HepG2 (cell line): ENCODE results near the gene FAM170B. TPM values are rescaled to one million over a fixed set of nuclear protein-coding genes. Genes with fewer than 3 reads are reported as not detected.

Experiments
- ATAC-seq: fragments of 200-7000 bp; cut with Tn5 transposase; 3 replicates; pipeline ENCODE4 v1.9.1; 2020; ENCODE audit warnings: mild to moderate bottlenecking, moderate library complexity
- BruUV-seq: library from RNA; stranded (reverse); fragments of 400-500 nt; replicated peaks from 2 replicates; lab custom pipeline; 2021; lab: Mats Ljungman, UMichigan
- CTCF ChIA-PET: fragments of 300-600 bp; formaldehyde crosslinking; extraction: SDS; loops from one replicate; lab custom pipeline; 2021; ENCODE audit warnings: low total read pairs, inconsistent platforms, low intra/inter-chr PET ratio; lab: Yijun Ruan, JAX
- POLR2A ChIA-PET: fragments of 350-600 bp; sonication (Branson Sonifier 250); formaldehyde crosslinking; loops from one replicate; lab custom pipeline; 2020; ENCODE audit warnings: antibody characterized with exemption, inconsistent platforms; lab: Yijun Ruan, JAX
- DNase-seq: peaks from one replicate; pipeline ENCODE4 v3.0.0-alpha.2; 2015; ENCODE audit warnings: low spot score
- FAIRE-seq: peaks from 3 replicates; lab custom pipeline; 2011; peaks lifted over from hg19 to GRCh38; lab: Jason Lieb, UNC
- H2AFZ ChIP-seq: one replicate; pipeline ENCODE4 v1.6.1; 2011; ENCODE audit warnings: low read length, inconsistent platforms
- H3K27ac ChIP-seq: fragments of 300-600 bp; 3 replicates; pipeline ENCODE4 v1.8.0; 2011; ENCODE audit warnings: mixed run types, mild to moderate bottlenecking, mixed read lengths, low read length, inconsistent platforms; ENCODE audit not compliant: insufficient read depth; ENCODE audit errors: extremely low read length
- H3K27me3 ChIP-seq, 2 experiments: fragments of 200-600 bp in 1 of 2; 2 replicates in 1 of 2; 3 replicates in 1 of 2; pipeline versions ENCODE4 v1.6.0 to v1.8.0; 2011; ENCODE audit warnings: low read length in 2 of 2, mild to moderate bottlenecking in 2 of 2, moderate library complexity in 2 of 2, inconsistent platforms in 1 of 2; ENCODE audit not compliant: insufficient read depth in 2 of 2, control insufficient read depth in 1 of 2
- H3K36me3 ChIP-seq, 2 experiments: fragments of 200-600 bp in 1 of 2; replicated peaks in 1 of 2; 2 replicates in 1 of 2; 3 replicates in 1 of 2; pipeline versions ENCODE4 v1.5.1 to v1.8.0; 2011; ENCODE audit warnings: low read length in 2 of 2, inconsistent platforms in 1 of 2; ENCODE audit not compliant: insufficient read depth in 2 of 2, control insufficient read depth in 1 of 2
- H3K4me1 ChIP-seq: 2 replicates; pipeline ENCODE4 v1.5.1; 2012; ENCODE audit warnings: low read length, inconsistent platforms; ENCODE audit not compliant: insufficient read depth
- H3K4me2 ChIP-seq: 2 replicates; pipeline ENCODE4 v1.6.0; 2011; ENCODE audit warnings: low read depth, low read length, inconsistent platforms
- H3K4me3 ChIP-seq, 3 experiments: fragments of 200-600 bp in 1 of 3; sonication (generic), shearing (Covaris generic) in 1 of 3; replicated peaks in 1 of 3; 2 replicates each; pipeline ENCODE4 v1.5.1; 2011 to 2016; ENCODE audit warnings: low read length in 3 of 3, inconsistent platforms in 2 of 3, low read depth in 2 of 3, mild to moderate bottlenecking in 2 of 3, control low read depth in 1 of 3, mixed read lengths in 1 of 3; ENCODE audit not compliant: insufficient read depth in 1 of 3
- H3K79me2 ChIP-seq: one replicate; pipeline ENCODE4 v1.6.1; 2011; ENCODE audit warnings: low read length, inconsistent platforms; ENCODE audit not compliant: insufficient read depth
- H3K9ac ChIP-seq: 2 replicates; pipeline ENCODE4 v1.6.0; 2011; ENCODE audit warnings: mild to moderate bottlenecking, low read depth, low read length, inconsistent platforms; ENCODE audit not compliant: insufficient read depth
- H3K9me3 ChIP-seq: 2 replicates; pipeline ENCODE4 v1.5.1; 2012; ENCODE audit warnings: mild to moderate bottlenecking, low read length
- H4K20me1 ChIP-seq: 2 replicates; pipeline ENCODE4 v1.6.0; 2011; ENCODE audit warnings: inconsistent platforms, mild to moderate bottlenecking, low read length, moderate library complexity; ENCODE audit not compliant: insufficient read depth
- BRCA1 ChIP-seq: sonication (generic); formaldehyde crosslinking; IDR thresholded peaks from 2 replicates; pipeline ENCODE4 v1.4.0; 2020; ENCODE audit warnings: missing genetic modification reagents
- FOXO1 ChIP-seq: sonication (generic); formaldehyde crosslinking; IDR thresholded peaks from 2 replicates; pipeline ENCODE4 v1.4.0; 2020; ENCODE audit warnings: missing genetic modification reagents
- LCORL ChIP-seq, 2 experiments: fragments of 450-650 bp in 1 of 2; sonication (generic) in 1 of 2; formaldehyde crosslinking in 1 of 2; IDR thresholded peaks; 2 replicates each; pipeline versions ENCODE4 v1.5.0 to v1.6.1; 2017 to 2020; ENCODE audit warnings: antibody characterized with exemption in 1 of 2, missing genetic modification reagents in 1 of 2
- MBNL3 ChIP-seq: fragments of 250-450 bp; sonication (Bioruptor Pico); conservative IDR thresholded peaks from 2 replicates; pipeline ENCODE4 v1.8.0; 2022; ENCODE audit warnings: mild to moderate bottlenecking, inconsistent platforms
- REST ChIP-seq, 2 experiments: IDR thresholded peaks; 2 replicates each; pipeline ENCODE4 v1.6.1; 2011 to 2012; ENCODE audit warnings: low read length in 2 of 2, borderline replicate concordance in 1 of 2, low read depth in 1 of 2, mild to moderate bottlenecking in 1 of 2, moderate library complexity in 1 of 2
- ZSCAN9 ChIP-seq: IDR thresholded peaks from 2 replicates; pipeline ENCODE4 v1.6.1; 2016; ENCODE audit warnings: borderline replicate concordance
- ZZZ3 ChIP-seq: sonication (generic); formaldehyde crosslinking; IDR thresholded peaks from 2 replicates; pipeline ENCODE4 v1.4.0; 2020; ENCODE audit warnings: missing genetic modification reagents, mild to moderate bottlenecking, borderline replicate concordance
- WGBS: methylation state at CpG from one replicate; pipeline ENCODE4 v1.1.6; 2017; ENCODE audit warnings: low lambda C conversion rate; 5-methylcytosine and 5-hydroxymethylcytosine counted together
- in situ Hi-C: cut with HindIII; loops from 2 replicates; pipeline ENCODE4 v1.10.0; 2017; ENCODE audit warnings: low pct_unique_long_range_greater_than_20kb; ENCODE audit not compliant: extremely low pct_ligation_motif_present
- intact Hi-C: fragments of 100-400 bp; cut with micrococcal nuclease; formaldehyde crosslinking; loops from one replicate; pipeline ENCODE4 v1.10.0; 2022; ENCODE audit not compliant: unreplicated experiment
- polyA plus RNA-seq, 8 experiments: library from polyadenylated mRNA; depleted of rRNA in 3 of 8; stranded (reverse) in 7 of 8; unstranded in 1 of 8; fragments of >200 nt; fragmentation: Illumina TruSeq in 4 of 8; extraction: Trizol in 4 of 8; gene quantifications; 2 replicates each; pipeline versions ENCODE4 v1.2.1 to v1.2.3, GENCODE V29; 2011 to 2016; ENCODE audit warnings: low read depth in 4 of 8, missing spikeins in 1 of 8, mixed read lengths in 1 of 8; ENCODE audit not compliant: insufficient read depth in 1 of 8
- total RNA-seq, 5 experiments: library from RNA; depleted of rRNA; stranded (reverse); fragments of >200 nt; fragmentation: Illumina TruSeq; extraction: Trizol; gene quantifications; 2 replicates each; pipeline ENCODE4 v1.2.3, GENCODE V29; 2016; ENCODE audit warnings: low read depth in 1 of 5
- TF ChIP-seq, protein P1 (sequence below): IDR thresholded peaks from 2 replicates; pipeline ENCODE4 v1.6.1; 2016; ENCODE audit warnings: low read depth, control low read depth

The FAM170B gene
- total and polyA plus RNA-seq, 2 of the 13 experiments (the other 11 are each of a cell fraction or from before 2014, with no cell fraction given): not detected

DNA sequence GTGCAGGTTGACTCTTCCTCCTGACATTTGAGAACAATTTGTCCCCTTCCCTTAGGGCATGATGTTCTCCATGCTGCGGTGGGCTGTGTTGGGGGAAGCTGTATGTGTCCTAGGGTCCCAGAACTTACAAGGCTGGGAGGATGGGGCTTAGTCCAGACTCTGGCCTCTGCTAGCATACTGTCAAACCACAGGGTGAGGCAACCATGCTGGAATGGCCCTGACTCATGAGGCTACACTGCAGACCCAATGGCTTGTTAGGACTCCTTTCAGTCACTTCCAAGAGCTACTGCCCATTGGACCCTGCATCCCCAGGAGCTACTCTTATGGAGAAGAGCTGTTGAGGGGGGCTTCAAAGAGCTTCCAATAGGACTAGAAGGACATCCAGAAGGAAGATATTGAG is 20.1 kb upstream of the FAM170B start:
- no peaks in the 10 kb centered on the region for H3K9me3 ChIP-seq
- H3K27me3 ChIP-seq: no peaks in the 10 kb centered on the region; a peak in 1 of 5 replicates
- TF ChIP-seq FOXO1 (CRISPR knock-in tag) (no peak), MBNL3 (no peak), REST (IDR thresholded peaks at IDR 0.05; ENCODE audit: borderline replicate concordance in 1 of 2, low read depth in 1 of 2, low read length in 2 of 2) (no peak)
- TF ChIP-seq, all 625 proteins: peak for 0
- ChIA-PET CTCF (no interaction called here), POLR2A (no interaction called here)
- Histone ChIP-seq H3K9ac (no peak overlapping the region), H3K79me2 (no peaks in the 10 kb centered on the region), H3K36me3 (no peaks in the 10 kb centered on the region), H4K20me1 (no peaks in the 10 kb centered on the region), H3K4me1 (no peaks in the 10 kb centered on the region), H3K4me2 (no peak overlapping the region), H3K4me3 (no peak overlapping the region), H3K27ac (no peak overlapping the region), H2AFZ (no peak overlapping the region)
- ATAC-seq: no peak
- no peak for FAIRE-seq
- intact Hi-C loops (no loop called here), in situ Hi-C loops (no loop called here)
- DNase-seq: no peak
- 60% methylated on average over 1 of the region's 1 CpG for WGBS
- no TSS peak for BruUV-seq

GRCh38 chr10:49153115-49153514 is 19.3 kb upstream of the FAM170B start:
- Histone ChIP-seq H3K4me2 (no peak overlapping the region), H3K9ac (no peak overlapping the region), H3K36me3 (no peaks in the 10 kb centered on the region), H4K20me1 (no peaks in the 10 kb centered on the region), H2AFZ (no peak overlapping the region), H3K4me1 (no peaks in the 10 kb centered on the region), H3K4me3 (no peak overlapping the region), H3K27me3 (no peaks in the 10 kb centered on the region), H3K79me2 (no peaks in the 10 kb centered on the region), H3K27ac (no peak overlapping the region), H3K9me3 (no peaks in the 10 kb centered on the region)
- no TSS peak for BruUV-seq
- POLR2A ChIA-PET: no interaction called here
- FAIRE-seq (no peak), DNase-seq (no peak), ATAC-seq (no peak)
- in situ Hi-C loops (no loop called here), intact Hi-C loops (no loop called here)
- 3% methylated on average over 4 of the region's 4 CpGs for WGBS
- CTCF ChIA-PET: no interaction called here
- no peak for TF ChIP-seq LCORL (IDR thresholded peaks at IDR 0.05)
- TF ChIP-seq LCORL (CRISPR knock-in tag; IDR thresholded peaks at IDR 0.05): no peak
- TF ChIP-seq, protein P1, sequence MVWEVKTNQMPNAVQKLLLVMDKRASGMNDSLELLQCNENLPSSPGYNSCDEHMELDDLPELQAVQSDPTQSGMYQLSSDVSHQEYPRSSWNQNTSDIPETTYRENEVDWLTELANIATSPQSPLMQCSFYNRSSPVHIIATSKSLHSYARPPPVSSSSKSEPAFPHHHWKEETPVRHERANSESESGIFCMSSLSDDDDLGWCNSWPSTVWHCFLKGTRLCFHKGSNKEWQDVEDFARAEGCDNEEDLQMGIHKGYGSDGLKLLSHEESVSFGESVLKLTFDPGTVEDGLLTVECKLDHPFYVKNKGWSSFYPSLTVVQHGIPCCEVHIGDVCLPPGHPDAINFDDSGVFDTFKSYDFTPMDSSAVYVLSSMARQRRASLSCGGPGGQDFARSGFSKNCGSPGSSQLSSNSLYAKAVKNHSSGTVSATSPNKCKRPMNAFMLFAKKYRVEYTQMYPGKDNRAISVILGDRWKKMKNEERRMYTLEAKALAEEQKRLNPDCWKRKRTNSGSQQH (CRISPR knock-in tag): no peak
- no peak for TF ChIP-seq ZZZ3 (CRISPR knock-in tag)
- no peak for TF ChIP-seq ZSCAN9 (CRISPR knock-in tag)
- no peak for TF ChIP-seq BRCA1
